ENCODE measurements around the gene TAPBPL.
"Not testable (repeated sequence)": the region's sequence is repeated elsewhere in the genome, so short reads cannot be mapped to it uniquely, and the experiment has no call there.

Gene TAPBPL

GRCh38 chr12:6420364-6420763, 31.5 kb upstream of the TAPBPL start:
- DNase-seq (ENCODE audit: low read depth) = no peak
- no peak for TF ChIP-seq CTCF (IDR thresholded peaks at IDR 0.05; ENCODE audit: low read depth, low read length, missing control alignments)
- H3K4me3 ChIP-seq (ENCODE audit: low read depth, low read length) = no peak overlapping the region

- H3K4me3 ChIP-seq (ENCODE audit: low read depth, low read length) = no peak overlapping the region
- peak; percentile 79 for DNase-seq (ENCODE audit: low read depth)
- TF ChIP-seq CTCF (IDR thresholded peaks at IDR 0.05; ENCODE audit: low read depth, low read length, missing control alignments) = peak; percentile 76
Measured at GRCh38 chr12:6423267-6424007, 28.4 kb upstream of the TAPBPL start.

DNA sequence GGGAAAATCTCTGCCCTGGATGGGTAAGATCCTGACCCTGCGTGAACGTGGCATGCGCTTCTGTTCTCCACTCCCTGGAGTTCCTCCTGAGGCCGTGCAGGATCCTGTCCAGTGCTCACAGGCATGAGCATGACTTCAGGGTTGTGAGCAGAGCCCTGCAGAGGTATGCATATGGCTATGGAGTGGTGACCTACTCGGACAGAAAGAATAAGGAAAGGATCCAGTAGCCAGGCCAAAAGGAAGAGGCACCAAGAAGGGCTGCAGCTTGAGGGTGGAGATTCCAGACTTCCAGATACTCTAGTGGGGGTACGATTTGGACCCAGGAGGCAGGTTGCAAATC, 27.9 kb upstream of the TAPBPL start:
- TF ChIP-seq CTCF (IDR thresholded peaks at IDR 0.05; ENCODE audit: low read depth, low read length, missing control alignments) = no peak
- no peak for DNase-seq (ENCODE audit: low read depth)
- H3K4me3 ChIP-seq (ENCODE audit: low read depth, low read length) = no peak overlapping the region

GRCh38 chr12:6424866-6425265, 27.0 kb upstream of the TAPBPL start:
- TF ChIP-seq CTCF (IDR thresholded peaks at IDR 0.05; ENCODE audit: low read depth, low read length, missing control alignments) = no peak
- no peak for DNase-seq (ENCODE audit: low read depth)
- H3K4me3 ChIP-seq (ENCODE audit: low read depth, low read length) = no peak overlapping the region

DNA sequence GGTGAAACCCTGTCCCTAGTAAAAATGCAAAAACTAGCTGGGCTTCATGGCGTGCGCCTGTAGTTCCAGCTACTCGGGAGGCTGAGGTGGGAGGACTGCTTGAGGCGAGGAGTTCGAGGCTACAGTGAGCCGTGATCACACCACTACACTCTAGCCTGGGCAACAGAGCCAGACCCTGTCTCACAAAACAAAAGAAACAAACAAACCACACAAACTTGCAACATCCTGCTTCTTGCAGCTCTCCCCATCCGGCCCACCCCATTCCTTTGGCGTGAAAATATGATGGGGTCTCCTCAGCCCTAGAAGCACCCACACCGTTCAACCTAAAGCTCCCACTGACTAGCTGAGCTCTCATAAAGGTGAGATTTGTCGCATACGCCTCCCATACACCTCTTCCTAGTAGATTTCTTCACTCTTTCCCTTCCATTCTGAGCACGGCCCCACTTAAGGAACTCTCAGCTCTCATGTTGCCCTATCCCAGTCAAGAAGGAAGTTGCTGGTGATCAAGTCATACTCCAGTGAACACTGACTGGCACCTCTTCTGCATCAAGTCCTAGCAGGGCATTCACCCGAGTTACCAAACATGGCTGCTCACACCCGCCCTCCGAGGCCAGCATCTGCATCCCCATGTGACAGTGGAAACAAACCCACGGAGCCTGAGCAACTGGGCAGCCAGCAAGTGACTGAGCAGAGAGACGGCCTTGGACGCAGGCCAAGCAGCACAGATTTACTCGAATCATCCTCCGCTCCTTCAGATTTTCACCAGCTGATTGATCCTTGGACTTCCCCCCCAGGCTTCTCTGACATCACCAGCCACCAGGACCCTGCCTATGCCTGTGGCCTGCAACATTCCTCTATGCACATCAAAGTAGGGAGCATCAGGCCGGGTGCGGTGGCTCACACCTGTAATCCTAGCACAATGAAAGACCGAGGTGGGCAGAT, 26.0 kb upstream of the TAPBPL start:
- H3K4me3 ChIP-seq (ENCODE audit: low read depth, low read length) = peak overlapping the region; percentile 1; the same call in 1 of the 2 replicates
- TF ChIP-seq CTCF (IDR thresholded peaks at IDR 0.05; ENCODE audit: low read depth, low read length, missing control alignments) = no peak
- DNase-seq (ENCODE audit: low read depth) = no peak

- TF ChIP-seq CTCF (IDR thresholded peaks at IDR 0.05; ENCODE audit: low read depth, low read length, missing control alignments) = no peak
- peak; percentile 94 for DNase-seq (ENCODE audit: low read depth)
- peak overlapping the region; percentile 26; the same call in 1 of the 2 replicates for H3K4me3 ChIP-seq (ENCODE audit: low read depth, low read length)
Measured at GRCh38 chr12:6426882-6427671, 24.8 kb upstream of the TAPBPL start.

DNA sequence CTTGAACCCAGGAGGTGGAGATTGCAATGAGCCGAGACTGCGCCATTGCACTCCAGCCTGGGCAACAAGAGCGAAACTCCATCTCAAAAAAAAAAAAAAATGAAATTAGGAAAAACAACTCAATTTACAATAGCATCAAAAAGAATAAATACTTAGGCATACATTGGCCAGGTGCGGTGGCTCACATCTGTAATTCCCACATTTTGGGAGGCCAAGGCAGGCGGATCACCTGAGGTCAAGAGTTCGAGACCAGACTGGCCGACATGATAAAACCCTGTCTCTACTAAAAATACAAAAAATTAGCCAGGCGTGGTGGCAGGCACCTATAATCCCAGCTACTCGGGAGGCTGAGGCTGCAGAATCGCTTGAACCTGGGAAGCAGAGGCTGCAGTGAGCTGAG, 24.0 kb upstream of the TAPBPL start:
- DNase-seq (ENCODE audit: low read depth) = not testable (repeated sequence)
- peak overlapping the region; percentile 14; the same call in 1 of the 2 replicates for H3K4me3 ChIP-seq (ENCODE audit: low read depth, low read length)

Data from GM12864 (cell line).